ENCODE measurements around the gene ADSS1.

The ADSS1 gene

GRCh38 chr14:104687601-104688504, 36.2 kb upstream of the ADSS1 start:
- DNase-seq: peak; percentile 94

DNA sequence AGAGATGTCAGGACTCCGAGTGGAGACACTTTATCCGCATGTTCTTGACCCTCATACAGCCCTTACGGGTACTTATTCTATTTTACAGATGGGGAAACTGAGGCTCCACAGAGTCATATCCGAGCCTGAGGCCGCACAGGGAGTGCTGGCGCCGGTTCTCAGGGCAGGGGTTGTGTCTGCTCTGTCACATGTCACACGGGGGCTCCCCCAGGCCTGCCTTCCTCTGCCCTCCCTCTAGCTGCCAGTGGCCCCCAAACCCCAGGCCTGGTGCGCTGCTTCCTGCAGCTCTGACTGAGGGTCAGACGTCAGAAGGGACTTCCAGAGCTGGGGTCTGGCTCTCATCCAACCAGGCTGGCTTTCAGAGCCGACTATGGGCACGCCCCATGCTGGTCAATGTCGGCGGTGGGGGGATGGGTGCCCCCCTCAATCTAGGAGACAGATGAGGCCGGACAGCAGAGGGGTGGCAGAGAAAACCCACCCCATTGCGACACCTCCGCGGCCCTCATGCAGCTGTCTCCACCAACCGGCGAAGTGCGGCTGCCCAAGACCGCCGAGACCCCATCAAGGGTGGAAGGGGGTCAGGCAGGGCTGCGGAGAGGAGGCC, 35.4 kb upstream of the ADSS1 start:
- DNase-seq: peak; percentile 73

GRCh38 chr14:104689109-104689880, 34.7 kb upstream of the ADSS1 start, which contains the start of gene INF2:
INF2 (plus strand) TSS chr14:104689618; CDS start chr14:104701366, 11,748 bp downstream.
- DNase-seq: peak; percentile 83

GRCh38 chr14:104689881-104690711, 33.9 kb upstream of the ADSS1 start:
- DNase-seq: no peak

GRCh38 chr14:104690861-104691455, 33.1 kb upstream of the ADSS1 start:
- DNase-seq: no peak

DNA sequence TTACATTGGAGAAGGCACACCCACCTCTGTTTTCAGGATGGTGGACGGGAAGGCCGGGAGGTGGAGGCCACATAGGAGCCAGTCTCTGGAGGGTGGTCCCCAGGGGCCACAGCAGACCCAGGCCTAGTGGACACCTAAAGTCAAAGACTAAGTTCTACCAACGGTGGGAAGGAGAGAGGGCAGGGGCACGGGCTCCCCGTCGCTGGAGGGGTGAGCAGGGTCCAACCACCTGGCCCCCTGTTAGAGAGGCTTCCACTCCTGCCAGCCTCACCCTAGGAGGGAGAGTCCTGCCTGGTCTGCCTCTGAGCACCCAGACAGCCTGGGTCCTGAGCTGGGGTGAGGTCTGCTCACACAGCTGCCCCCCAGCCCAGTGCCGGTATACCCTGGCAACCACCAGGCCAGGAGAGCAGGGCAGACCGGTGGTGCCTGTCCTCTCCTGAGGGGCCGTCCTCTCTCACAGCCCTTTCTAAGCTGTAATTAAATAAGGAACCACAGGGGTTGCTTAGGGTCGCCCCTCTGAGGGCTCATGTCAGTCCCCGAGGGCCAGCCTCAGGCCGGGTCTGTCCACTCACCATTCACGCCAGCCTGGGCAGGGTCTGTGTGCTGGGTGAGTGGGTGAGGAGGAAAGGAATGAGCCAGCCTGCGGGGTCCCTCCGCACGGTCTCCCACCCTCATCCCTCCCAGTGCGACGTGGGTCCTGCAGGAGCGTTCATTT, 32.3 kb upstream of the ADSS1 start:
- DNase-seq: no peak

DNA sequence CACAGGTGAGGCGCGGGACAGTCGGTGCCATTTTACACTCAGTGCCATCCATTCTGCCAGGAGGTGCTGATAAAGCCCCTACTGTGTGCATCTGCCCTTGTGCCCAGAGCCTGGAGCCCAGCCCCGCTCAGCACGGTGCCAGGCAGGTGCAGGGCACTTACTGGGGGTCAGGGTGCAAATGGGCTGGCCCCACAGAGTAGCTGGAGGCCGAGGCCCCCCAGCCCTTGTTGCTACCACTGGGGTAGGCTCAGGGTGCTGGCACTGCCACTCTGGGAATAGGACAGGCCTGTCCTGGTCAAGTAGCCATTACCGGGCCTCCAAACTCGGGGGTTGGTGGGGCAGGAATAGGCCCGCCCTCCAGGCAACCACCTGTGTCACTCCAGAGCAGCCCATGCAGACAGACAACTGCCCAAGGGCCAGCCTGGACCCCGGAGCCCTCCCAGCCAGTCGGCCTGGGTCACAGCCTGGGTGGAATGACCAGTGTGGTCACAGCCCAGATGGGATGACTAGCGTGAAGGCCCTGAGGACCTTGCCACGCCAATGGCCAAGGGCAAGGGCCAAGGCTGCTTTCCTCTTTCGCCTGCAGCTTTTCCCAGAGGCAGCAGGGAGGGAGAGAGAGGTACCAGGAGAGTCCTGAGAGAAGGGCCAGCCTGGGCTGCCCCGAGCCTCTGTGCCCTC, 31.6 kb upstream of the ADSS1 start:
- no peak for DNase-seq

DNA sequence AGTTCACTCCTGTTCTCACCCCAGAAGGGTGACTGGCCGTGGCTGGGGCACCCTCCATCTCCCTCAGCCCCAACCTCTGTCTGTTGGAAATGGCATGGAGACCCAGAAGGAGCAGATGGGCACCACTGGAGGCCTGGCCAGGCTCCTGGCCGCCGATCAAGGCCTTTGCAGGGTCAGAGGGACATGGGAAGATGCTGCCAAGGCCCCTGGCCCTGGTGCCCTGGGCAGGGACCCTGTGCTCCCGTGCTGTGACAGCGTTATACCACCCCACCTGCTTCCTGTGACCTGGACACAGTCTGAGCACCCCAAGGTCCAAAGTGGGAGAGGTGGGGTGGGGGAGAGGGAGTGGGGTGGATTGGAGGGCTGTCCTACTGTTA, 31.1 kb upstream of the ADSS1 start:
- no peak for DNase-seq

DNA sequence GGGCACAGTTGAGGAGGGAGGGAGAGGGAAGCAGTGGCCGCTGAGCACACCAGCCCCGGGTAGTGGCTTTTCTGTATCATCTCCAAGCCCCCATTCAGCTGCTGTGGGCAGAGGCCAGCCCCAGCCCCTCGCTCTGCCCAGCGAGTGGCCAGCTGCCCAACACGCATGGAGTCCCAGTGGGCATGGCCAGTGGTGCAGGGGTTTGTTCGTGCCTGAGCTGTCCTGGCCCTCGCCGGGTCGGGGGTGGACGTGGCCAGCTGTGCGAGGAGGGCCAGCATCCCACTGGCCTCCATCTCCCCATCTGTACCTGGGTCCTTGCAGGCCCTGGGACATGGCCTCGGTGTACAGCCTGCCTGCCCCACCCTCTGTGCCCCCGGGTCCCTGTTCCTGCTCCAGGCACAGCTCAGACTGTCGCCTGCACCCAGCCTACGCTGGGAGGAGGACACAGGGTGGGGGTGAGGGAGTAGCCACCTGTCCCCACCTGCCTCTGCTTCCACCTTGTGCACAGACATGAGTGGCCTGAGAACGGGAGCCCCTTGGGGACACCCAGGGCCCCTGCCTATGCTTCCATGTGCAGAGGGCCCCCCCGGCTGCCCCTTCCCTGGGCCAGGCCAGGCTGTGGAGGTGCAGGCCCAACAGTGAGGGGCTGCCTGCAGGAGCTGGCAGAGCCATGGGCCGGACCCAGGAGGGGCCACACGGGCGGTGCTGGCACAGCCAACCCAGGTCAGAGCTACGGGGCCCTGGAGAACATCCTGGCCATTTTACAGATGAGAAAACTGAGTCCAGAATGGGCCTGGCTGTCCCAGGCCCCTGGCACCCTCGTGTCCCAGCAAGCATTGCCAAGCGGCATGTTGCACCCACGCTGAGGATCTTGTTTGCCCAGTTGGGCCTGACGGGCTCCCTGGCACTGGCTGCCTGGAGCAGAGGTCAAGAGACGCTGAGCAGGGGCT, 30.3 kb upstream of the ADSS1 start:
- DNase-seq: no peak

DNA sequence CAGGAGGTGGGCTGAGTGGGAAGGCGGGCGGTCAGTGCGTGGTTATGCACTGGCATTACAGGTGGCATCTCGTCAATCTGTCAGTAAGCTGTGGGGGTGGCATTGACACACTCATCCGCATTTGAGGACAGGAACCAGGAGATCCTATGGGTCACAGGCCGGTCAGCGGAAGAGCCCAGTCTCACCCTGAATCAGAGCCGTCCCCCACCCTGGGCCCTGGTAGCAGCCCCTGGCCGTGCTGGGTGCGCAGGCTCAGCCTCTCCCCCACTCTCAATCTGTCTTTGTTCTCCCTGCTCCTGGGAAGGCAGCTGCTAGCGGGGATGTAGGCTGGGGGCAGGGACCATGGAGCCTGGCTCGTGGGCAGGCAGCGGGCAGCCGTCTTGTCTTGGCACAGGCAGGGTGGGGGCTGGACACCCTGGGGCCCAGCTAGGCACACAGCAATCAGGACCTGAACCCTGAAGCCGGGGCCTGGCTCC, 29.5 kb upstream of the ADSS1 start:
- no peak for DNase-seq

DNA sequence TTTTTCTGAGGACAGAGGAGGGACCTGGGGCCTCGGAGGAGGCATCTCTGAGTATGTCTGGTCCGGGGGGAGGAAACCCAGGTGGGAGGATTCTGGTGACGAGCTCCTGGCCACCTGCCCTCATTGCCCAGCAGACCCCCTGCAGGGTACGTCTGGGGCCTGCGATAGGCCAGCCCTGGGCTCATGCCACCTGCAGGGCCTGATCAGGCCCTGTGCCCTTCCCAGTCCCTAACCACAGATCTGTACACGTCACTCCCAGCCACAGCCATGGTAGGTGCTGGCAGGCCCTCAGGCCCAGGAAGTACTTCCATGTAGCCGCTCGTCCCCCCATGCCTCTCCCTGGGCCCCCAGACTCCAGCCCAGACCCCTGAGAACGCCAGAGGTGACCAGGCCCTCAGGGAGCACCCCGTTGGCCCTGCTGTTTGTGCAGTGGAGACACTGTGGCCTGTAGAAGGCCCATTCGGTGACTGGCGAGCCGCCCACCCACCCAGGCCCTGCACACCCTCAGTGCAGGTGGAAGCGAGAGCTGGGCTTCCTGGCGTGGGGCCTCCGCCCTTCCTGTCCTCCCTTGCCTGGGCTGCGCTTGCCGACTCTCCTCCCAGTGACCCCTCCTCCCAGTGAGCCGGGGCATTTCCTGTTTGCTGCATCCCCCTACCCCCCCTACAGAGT, 28.9 kb upstream of the ADSS1 start:
- no peak for DNase-seq

DNA sequence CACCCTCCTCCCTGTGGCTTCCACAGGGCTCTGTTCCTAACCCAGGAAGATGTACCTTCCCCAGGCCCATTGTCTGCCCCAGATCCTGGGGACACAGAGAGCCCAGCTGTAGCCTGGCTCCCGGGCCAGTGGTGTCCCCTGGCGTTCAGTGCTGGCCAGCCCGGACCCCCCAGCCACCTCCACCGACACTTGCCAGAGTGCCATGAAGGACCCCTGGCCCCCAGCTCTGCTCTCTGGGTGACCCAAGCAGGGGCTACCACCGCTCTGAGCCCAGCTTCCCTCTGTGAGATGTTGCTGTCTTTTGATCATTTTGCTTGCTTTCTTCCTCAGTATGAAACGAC, 28.4 kb upstream of the ADSS1 start:
- no peak for DNase-seq

- no peak for DNase-seq
Measured at GRCh38 chr14:104696671-104697316, 27.2 kb upstream of the ADSS1 start.

DNA sequence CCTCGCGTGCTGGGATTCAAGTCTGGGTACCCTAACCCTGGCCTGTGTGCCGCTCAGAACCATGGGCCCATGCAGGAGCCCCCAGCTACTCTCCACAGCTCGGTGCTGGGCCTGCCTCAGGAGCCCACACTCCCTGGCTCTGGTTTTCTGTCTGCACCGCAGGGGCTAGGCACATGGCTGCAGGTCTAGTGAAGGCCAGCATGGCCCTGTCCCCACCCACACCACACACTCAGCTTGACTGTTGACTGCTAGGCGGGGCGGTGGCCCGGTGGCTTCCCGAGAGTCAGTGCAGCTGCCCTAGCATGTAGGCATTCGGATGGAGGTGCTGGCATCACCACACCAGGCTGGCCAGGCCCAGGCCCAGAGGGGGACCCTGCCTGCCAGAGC, 26.7 kb upstream of the ADSS1 start:
- DNase-seq: no peak

GRCh38 chr14:104697892-104698583, 26.0 kb upstream of the ADSS1 start:
- no peak for DNase-seq

GRCh38 chr14:104698688-104699425, 25.2 kb upstream of the ADSS1 start:
- DNase-seq: no peak

DNA sequence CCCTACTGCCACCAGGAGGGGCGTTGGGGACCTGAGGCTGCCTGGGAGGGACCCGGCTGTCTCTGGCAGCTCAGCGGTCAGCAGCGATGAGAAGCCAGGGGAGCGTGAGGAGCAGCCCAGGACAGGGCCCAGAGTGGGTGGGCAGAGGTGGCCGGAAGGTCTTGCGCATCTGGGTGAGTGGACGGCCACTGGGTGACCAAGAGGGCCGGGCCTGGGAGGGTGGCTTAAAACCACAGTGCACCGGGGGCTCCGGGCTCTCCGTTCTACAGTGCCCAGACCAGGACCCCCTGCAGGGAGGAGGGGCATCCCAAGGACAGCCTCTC, 24.6 kb upstream of the ADSS1 start:
- no peak for DNase-seq

All from NCI-H226 (cell line).